Astrocyte (in vitro differentiated cells and primary cell): ENCODE data around the gene NODAL. TPM values are rescaled to one million over a fixed set of nuclear protein-coding genes. Genes with fewer than 3 reads are reported as not detected.
A peak's percentile ranks its signal among the peaks of the same experiment; 100 is the strongest.

Source experiments
- DNase-seq: peaks from one replicate; pipeline ENCODE4 v3.0.0-alpha.2; 2010; ENCODE audit warnings: low read depth
- FAIRE-seq: peaks from 2 replicates; lab custom pipeline; 2011; peaks lifted over from hg19 to GRCh38; lab: Jason Lieb, UNC
- H2AFZ ChIP-seq: 2 replicates; pipeline ENCODE4 v1.6.0; 2012; ENCODE audit warnings: low read depth, low read length, inconsistent platforms
- H3K27ac ChIP-seq: 2 replicates; pipeline ENCODE4 v1.5.1; 2011; ENCODE audit warnings: low read depth, low read length, inconsistent platforms
- H3K27me3 ChIP-seq: 2 replicates; pipeline ENCODE4 v1.6.0; 2011; ENCODE audit warnings: low read length, inconsistent platforms; ENCODE audit not compliant: insufficient read depth
- H3K36me3 ChIP-seq: 2 replicates; pipeline ENCODE4 v1.5.1; 2011; ENCODE audit warnings: low read length, inconsistent platforms; ENCODE audit not compliant: insufficient read depth
- H3K4me1 ChIP-seq: 2 replicates; pipeline ENCODE4 v1.5.1; 2011; ENCODE audit warnings: low read length, inconsistent platforms; ENCODE audit not compliant: insufficient read depth
- H3K4me2 ChIP-seq: 2 replicates; pipeline ENCODE4 v1.6.0; 2012; ENCODE audit warnings: low read length, inconsistent platforms
- H3K4me3 ChIP-seq: 2 replicates; pipeline ENCODE4 v1.5.1; 2011; ENCODE audit warnings: low read depth, mild to moderate bottlenecking, low read length, inconsistent platforms; ENCODE audit not compliant: insufficient read depth
- H3K79me2 ChIP-seq: 2 replicates; pipeline ENCODE4 v1.6.0; 2012; ENCODE audit warnings: mild to moderate bottlenecking, low read length, inconsistent platforms; ENCODE audit not compliant: insufficient read depth
- H3K9ac ChIP-seq: 2 replicates; pipeline ENCODE4 v1.6.0; 2012; ENCODE audit warnings: mild to moderate bottlenecking, low read length, inconsistent platforms
- H3K9me3 ChIP-seq: 2 replicates; pipeline ENCODE4 v1.5.1; 2012; ENCODE audit warnings: low read depth, mild to moderate bottlenecking, low read length, inconsistent platforms; ENCODE audit not compliant: insufficient read depth
- H4K20me1 ChIP-seq: 2 replicates; pipeline ENCODE4 v1.6.0; 2012; ENCODE audit warnings: low read length, inconsistent platforms; ENCODE audit not compliant: insufficient read depth
- H3K27ac Mint-ChIP-seq: one replicate; pipeline ENCODE4 v1.8.0; 2021; ENCODE audit warnings: mild to moderate bottlenecking, mixed read lengths; ENCODE audit not compliant: unreplicated experiment
- H3K27me3 Mint-ChIP-seq: one replicate; pipeline ENCODE4 v1.8.0; 2021; ENCODE audit warnings: low read depth, mixed read lengths; ENCODE audit not compliant: unreplicated experiment
- H3K36me3 Mint-ChIP-seq: one replicate; pipeline ENCODE4 v1.8.0; 2021; ENCODE audit warnings: low read depth, mixed read lengths; ENCODE audit not compliant: unreplicated experiment
- H3K4me1 Mint-ChIP-seq: one replicate; pipeline ENCODE4 v1.8.0; 2021; ENCODE audit warnings: low read depth, mixed read lengths; ENCODE audit not compliant: unreplicated experiment
- H3K4me3 Mint-ChIP-seq: one replicate; pipeline ENCODE4 v1.8.0; 2021; ENCODE audit warnings: mild to moderate bottlenecking, moderate library complexity, mixed read lengths; ENCODE audit not compliant: unreplicated experiment
- H3K9me3 Mint-ChIP-seq: one replicate; pipeline ENCODE4 v1.8.0; 2021; ENCODE audit warnings: mild to moderate bottlenecking, mixed read lengths; ENCODE audit not compliant: unreplicated experiment
- EZH2 ChIP-seq: IDR thresholded peaks from 2 replicates; pipeline ENCODE4 v1.6.1; 2012; ENCODE audit warnings: mild to moderate bottlenecking, low read length, inconsistent platforms; ENCODE audit not compliant: insufficient read depth
- total RNA-seq: library from RNA; stranded (reverse); gene quantifications from 2 replicates; pipeline ENCODE4 v1.2.1, GENCODE V29; 2021
- TF ChIP-seq, protein P1 (sequence below): IDR thresholded peaks from 2 replicates; pipeline ENCODE4 v1.5.1; 2011; ENCODE audit warnings: low read depth, mild to moderate bottlenecking, inconsistent platforms, low read length, moderate library complexity; ENCODE audit not compliant: insufficient read depth

NODAL gene
- total RNA-seq, 1 donor from 2014 or later = not detected

DNA sequence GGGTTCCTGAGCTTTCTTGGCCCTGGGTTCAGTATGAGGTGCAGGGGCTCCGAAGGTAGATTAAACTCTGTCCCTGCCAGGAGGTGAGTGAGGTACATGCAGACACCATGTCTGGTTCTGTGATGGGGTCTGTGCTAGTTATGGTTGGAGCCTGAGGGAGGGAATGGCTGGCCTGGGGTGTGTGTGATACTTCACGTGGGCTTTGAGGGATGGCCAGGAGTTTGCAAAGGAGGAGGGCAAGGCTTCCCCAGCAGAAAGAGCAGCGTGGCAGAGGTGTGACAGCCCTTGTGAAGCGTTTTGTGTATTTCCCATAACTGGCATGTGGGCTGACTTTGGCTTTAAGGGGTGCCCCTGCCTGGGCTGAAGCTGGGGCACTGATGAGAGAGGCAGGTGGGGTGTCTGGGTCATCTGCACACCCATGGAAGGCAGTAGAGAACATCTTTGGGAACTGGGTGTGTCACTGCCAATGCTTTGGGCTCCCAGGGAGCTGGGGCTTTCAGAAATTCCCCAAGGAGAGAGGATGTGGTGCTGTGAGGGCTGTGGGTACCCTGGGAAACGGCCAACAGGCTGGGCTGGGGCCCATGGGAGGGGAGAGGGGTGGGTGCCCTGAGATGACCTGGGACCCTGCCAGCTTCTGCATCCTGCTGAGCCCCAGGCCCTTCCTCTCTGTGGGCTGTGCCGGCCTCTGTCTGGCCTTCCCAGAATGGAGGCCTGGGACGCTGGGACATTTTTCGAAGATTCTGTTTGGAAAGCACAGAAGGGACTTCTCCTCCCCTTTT lies 41.7 kb upstream of the NODAL start:
- TF ChIP-seq, protein P1, sequence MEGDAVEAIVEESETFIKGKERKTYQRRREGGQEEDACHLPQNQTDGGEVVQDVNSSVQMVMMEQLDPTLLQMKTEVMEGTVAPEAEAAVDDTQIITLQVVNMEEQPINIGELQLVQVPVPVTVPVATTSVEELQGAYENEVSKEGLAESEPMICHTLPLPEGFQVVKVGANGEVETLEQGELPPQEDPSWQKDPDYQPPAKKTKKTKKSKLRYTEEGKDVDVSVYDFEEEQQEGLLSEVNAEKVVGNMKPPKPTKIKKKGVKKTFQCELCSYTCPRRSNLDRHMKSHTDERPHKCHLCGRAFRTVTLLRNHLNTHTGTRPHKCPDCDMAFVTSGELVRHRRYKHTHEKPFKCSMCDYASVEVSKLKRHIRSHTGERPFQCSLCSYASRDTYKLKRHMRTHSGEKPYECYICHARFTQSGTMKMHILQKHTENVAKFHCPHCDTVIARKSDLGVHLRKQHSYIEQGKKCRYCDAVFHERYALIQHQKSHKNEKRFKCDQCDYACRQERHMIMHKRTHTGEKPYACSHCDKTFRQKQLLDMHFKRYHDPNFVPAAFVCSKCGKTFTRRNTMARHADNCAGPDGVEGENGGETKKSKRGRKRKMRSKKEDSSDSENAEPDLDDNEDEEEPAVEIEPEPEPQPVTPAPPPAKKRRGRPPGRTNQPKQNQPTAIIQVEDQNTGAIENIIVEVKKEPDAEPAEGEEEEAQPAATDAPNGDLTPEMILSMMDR = no peak
- TF ChIP-seq EZH2 = no peak
- peaks cover 2% of the 10 kb centered on the region for H3K27me3 ChIP-seq
- H3K4me2 ChIP-seq = no peak overlapping the region
- no peaks in the 10 kb centered on the region for H3K79me2 ChIP-seq
- H3K9me3 ChIP-seq = no peaks in the 10 kb centered on the region
- no peak overlapping the region for H3K27ac ChIP-seq
- DNase-seq (no peak), FAIRE-seq (no peak)
- no peaks in the 10 kb centered on the region for H3K4me1 Mint-ChIP-seq
- peaks cover 2% of the 10 kb centered on the region for H3K36me3 Mint-ChIP-seq
- H3K9ac ChIP-seq = no peak overlapping the region
- peaks cover 7% of the 10 kb centered on the region for H3K4me1 ChIP-seq
- H3K27ac Mint-ChIP-seq = peak overlapping the region; percentile 56
- H3K4me3 Mint-ChIP-seq = no peak overlapping the region
- peaks cover 38% of the 10 kb centered on the region for H3K27me3 Mint-ChIP-seq
- no peaks in the 10 kb centered on the region for H3K36me3 ChIP-seq
- no peak overlapping the region for H2AFZ ChIP-seq
- H3K4me3 ChIP-seq = no peak overlapping the region
- H4K20me1 ChIP-seq = peaks cover 10% of the 10 kb centered on the region
- H3K9me3 Mint-ChIP-seq = no peaks in the 10 kb centered on the region

DNA sequence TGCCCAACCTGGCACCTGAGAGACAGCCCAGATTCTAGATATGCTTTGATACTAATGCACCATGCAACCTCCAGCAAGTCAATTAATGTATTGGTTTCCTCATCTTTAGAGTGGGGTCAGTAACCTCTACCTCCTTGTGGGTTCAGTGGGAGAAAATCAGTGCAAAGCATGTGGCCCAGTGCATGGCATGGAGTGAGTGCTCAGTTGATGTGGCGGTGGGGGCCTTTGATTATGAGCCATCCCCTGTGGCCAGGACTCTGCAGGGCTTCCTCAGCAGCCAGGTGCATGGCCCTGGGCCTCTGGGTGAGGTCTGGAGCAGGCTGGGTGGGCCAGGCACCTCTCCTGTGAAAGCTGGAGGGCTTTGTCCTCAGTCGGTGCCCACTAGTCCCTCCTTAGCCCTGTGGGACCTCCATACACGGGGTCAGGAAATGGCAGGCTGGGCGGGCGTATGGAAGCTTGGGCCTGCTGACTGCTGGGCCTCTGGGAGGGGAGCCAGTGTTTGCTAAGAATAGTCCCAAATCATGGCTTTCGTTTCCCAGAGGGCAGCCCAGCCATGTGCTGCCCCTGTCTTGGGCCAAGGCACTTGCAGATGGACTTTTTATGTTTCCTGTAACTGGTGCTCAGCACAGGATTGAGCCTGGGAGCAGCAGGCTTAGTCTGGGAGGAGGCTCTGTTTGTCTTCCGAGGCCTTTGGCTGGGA lies 40.5 kb upstream of the NODAL start:
- Mint-ChIP-seq H3K4me1 (peaks cover 3% of the 10 kb centered on the region), H3K27ac (no peak overlapping the region), H3K4me3 (no peak overlapping the region), H3K9me3 (no peaks in the 10 kb centered on the region), H3K27me3 (peaks cover 45% of the 10 kb centered on the region), H3K36me3 (peaks cover 2% of the 10 kb centered on the region)
- no peak overlapping the region for H3K4me2 ChIP-seq
- H3K27ac ChIP-seq = no peak overlapping the region
- no peaks in the 10 kb centered on the region for H3K79me2 ChIP-seq
- peaks cover 10% of the 10 kb centered on the region for H4K20me1 ChIP-seq
- H3K4me3 ChIP-seq = no peak overlapping the region
- H3K9ac ChIP-seq = no peak overlapping the region
- H3K9me3 ChIP-seq = no peaks in the 10 kb centered on the region
- no peak for DNase-seq
- peaks cover 5% of the 10 kb centered on the region for H3K27me3 ChIP-seq
- no peak overlapping the region for H2AFZ ChIP-seq
- H3K36me3 ChIP-seq = no peaks in the 10 kb centered on the region
- FAIRE-seq = no peak
- no peak for TF ChIP-seq EZH2
- TF ChIP-seq, protein P1 = no peak
- H3K4me1 ChIP-seq = peaks cover 15% of the 10 kb centered on the region
